Ishikawa (cell line): ENCODE data around the gene TSPAN4.

Source experiments
- CEBPB ChIP-seq: IDR thresholded peaks from 2 replicates; pipeline ENCODE4 v1.6.1; 2012
- EGR1 ChIP-seq: IDR thresholded peaks from 2 replicates; pipeline ENCODE4 v1.6.1; 2012
- RAD21 ChIP-seq: IDR thresholded peaks from 2 replicates; pipeline ENCODE4 v1.6.1; 2012; ENCODE audit warnings: low read depth
- REST ChIP-seq: IDR thresholded peaks from 2 replicates; pipeline ENCODE4 v1.6.1; 2012; ENCODE audit warnings: low read depth, mild to moderate bottlenecking
- TCF12 ChIP-seq: IDR thresholded peaks from 2 replicates; pipeline ENCODE4 v1.6.1; 2012; ENCODE audit warnings: low read depth

GRCh38 chr11:813456-814096 lies 29.1 kb upstream of the TSPAN4 start:
- TF ChIP-seq CEBPB (no peak), TCF12 (no peak), EGR1 (no peak), REST (no peak), RAD21 (no peak)
